Hepatocyte (in vitro differentiated cells): Measurements from ENCODE around the gene SLC2A11.

Experiments used
- CTCF ChIP-seq: fragments of 200-600 bp; sonication (generic); IDR thresholded peaks from 2 replicates; pipeline ENCODE4 v1.5.1; 2016; ENCODE audit warnings: antibody characterized with exemption, mild to moderate bottlenecking; ENCODE audit not compliant: poor library complexity
- EZH2 ChIP-seq: fragments of 200-600 bp; sonication (generic); IDR thresholded peaks from 2 replicates; pipeline ENCODE4 v1.6.1; 2016; ENCODE audit warnings: antibody characterized with exemption, mild to moderate bottlenecking, borderline replicate concordance

GRCh38 chr22:23875801-23876200, 18.1 kb downstream of the SLC2A11 start:
- TF ChIP-seq CTCF (no peak), EZH2 (no peak)
